Bronchial epithelial cell (primary cell): ENCODE data around the gene FXN. TPM values are rescaled to one million over a fixed set of nuclear protein-coding genes. Genes with fewer than 3 reads are reported as not detected.
A peak's percentile ranks its signal among the peaks of the same experiment; 100 is the strongest.

Experiments used
- DNase-seq: peaks from one replicate; pipeline ENCODE4 v3.0.0-alpha.2; 2010; ENCODE audit warnings: low read depth
- FAIRE-seq: peaks from 2 replicates; lab custom pipeline; 2011; peaks lifted over from hg19 to GRCh38; lab: Jason Lieb, UNC
- H3K27me3 ChIP-seq: 2 replicates; pipeline ENCODE4 v1.5.1; 2011; ENCODE audit warnings: low read length; ENCODE audit not compliant: control insufficient read depth, insufficient read depth
- H3K36me3 ChIP-seq: 2 replicates; pipeline ENCODE4 v1.5.1; 2011; ENCODE audit warnings: low read length; ENCODE audit not compliant: control insufficient read depth, insufficient read depth
- H3K4me3 ChIP-seq: 2 replicates; pipeline ENCODE4 v1.5.1; 2011; ENCODE audit warnings: mild to moderate bottlenecking, low read depth, low read length, control low read depth
- total RNA-seq: library from RNA; depleted of rRNA; stranded (reverse); fragments of >200 nt; gene quantifications from 2 replicates; pipeline ENCODE4 v1.2.1, GENCODE V29; 2014
- TF ChIP-seq, protein P1 (sequence below): IDR thresholded peaks from 2 replicates; pipeline ENCODE4 v1.5.1; 2011; ENCODE audit warnings: mild to moderate bottlenecking, moderate library complexity, low read length, control low read depth, inconsistent platforms; ENCODE audit not compliant: insufficient read depth, severe bottlenecking

FXN gene
- total RNA-seq, 1 donor from 2014 or later: 2.9 TPM

DNA sequence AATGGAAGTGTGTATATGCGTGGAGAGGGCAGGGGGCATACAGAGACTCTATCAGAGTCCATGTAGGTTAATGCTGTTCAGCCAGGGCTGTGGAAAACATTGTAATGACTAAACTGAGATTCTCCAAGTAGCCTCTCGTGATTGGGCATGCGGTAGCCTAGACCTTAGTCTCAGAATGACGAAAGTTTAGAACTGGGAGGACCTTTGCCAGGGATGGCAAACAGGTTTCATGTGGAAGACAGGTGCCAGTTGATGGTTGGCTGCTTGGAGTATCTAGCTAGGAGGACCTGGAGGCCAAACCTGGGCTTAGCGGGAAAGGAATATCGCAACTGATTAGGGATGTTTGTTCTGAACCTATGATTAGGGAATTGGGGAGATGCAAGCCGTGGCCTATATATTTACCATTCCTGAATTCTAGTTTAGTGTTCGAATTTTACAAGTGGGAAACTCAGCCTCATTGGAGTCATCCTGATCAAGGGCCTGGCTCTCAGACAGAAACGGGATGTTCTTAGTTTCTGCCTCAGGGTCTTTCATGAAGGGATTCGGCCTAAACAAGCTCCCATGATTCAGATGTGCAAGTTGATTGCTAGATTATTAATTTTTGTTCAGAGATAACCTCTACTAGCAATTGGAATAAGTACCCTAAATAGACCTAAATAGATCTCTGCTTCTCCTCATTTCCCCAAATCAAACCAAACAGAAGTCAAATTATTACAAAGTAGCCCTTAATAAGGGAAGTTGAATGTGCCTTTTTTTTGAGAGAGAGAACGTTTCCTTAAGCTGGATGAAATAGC, 111.7 kb downstream of the FXN start:
- DNase-seq (no peak), FAIRE-seq (no peak)
- TF ChIP-seq, protein P1, sequence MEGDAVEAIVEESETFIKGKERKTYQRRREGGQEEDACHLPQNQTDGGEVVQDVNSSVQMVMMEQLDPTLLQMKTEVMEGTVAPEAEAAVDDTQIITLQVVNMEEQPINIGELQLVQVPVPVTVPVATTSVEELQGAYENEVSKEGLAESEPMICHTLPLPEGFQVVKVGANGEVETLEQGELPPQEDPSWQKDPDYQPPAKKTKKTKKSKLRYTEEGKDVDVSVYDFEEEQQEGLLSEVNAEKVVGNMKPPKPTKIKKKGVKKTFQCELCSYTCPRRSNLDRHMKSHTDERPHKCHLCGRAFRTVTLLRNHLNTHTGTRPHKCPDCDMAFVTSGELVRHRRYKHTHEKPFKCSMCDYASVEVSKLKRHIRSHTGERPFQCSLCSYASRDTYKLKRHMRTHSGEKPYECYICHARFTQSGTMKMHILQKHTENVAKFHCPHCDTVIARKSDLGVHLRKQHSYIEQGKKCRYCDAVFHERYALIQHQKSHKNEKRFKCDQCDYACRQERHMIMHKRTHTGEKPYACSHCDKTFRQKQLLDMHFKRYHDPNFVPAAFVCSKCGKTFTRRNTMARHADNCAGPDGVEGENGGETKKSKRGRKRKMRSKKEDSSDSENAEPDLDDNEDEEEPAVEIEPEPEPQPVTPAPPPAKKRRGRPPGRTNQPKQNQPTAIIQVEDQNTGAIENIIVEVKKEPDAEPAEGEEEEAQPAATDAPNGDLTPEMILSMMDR: no peak
- Histone ChIP-seq H3K36me3 (no peaks in the 10 kb centered on the region), H3K27me3 (no peaks in the 10 kb centered on the region), H3K4me3 (no peak overlapping the region)

DNA sequence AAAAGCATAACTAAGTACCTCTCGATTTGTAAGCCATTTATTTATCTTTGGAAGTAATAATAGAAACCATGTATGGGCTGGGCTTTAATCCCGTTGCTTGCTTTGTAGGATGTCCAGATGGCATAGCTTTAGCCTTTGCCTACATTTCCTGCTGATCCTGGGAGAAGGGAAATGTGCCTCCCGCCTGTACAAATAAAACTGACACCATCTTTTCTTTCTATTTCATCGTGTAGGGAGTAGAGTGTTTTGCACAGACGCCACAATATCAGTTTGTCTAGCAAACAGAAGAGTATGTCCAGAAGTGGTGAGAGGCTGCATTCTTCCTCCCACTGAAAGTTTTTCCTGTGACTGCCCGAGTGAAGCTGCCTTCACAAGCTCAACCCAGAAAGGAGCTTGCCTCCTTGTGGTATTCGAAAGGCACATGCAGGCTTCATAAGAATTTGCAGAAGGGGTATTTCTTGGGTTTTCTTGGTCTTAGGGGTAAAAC, 113.8 kb downstream of the FXN start:
- DNase-seq: peak; percentile 58
- no peak for FAIRE-seq
- Histone ChIP-seq H3K4me3 (no peak overlapping the region), H3K36me3 (no peaks in the 10 kb centered on the region), H3K27me3 (no peaks in the 10 kb centered on the region)
- TF ChIP-seq, protein P1: peak; percentile 32

Other genes starting within 250 kb of the FXN start
- gene PRKACG, start 21.6 kb upstream of the FXN start, total RNA-seq: not detected in 2 replicates
- 80.3 and 85.6 TPM in 2 replicates for gene TJP2, start 138.5 kb downstream of the FXN start, total RNA-seq